HL-60 (cell line): ENCODE results near the gene EPN2.
A peak's percentile ranks its signal among the peaks of the same experiment; 100 is the strongest.

Source experiments
- DNase-seq, 2 experiments: peaks; one replicate each; pipeline ENCODE4 v3.0.0-alpha.2; 2010 to 2020; ENCODE audit warnings: low read depth in 1 of 2, low spot score in 1 of 2
- H3K27ac ChIP-seq: fragments of 250-450 bp; sonication (Bioruptor Pico); replicated peaks from 2 replicates; pipeline ENCODE4 v1.5.1; 2020; ENCODE audit warnings: mild to moderate bottlenecking, moderate library complexity
- H3K27me3 ChIP-seq: fragments of 250-450 bp; sonication (Bioruptor Pico); 2 replicates; pipeline ENCODE4 v1.5.1; 2021; ENCODE audit warnings: mild to moderate bottlenecking, moderate library complexity; ENCODE audit not compliant: insufficient read depth, poor library complexity, severe bottlenecking
- H3K4me3 ChIP-seq: replicated peaks from 2 replicates; pipeline ENCODE4 v1.5.1; 2011; ENCODE audit warnings: mild to moderate bottlenecking, control low read depth, low read length; ENCODE audit not compliant: insufficient read depth
- GABPA ChIP-seq: IDR thresholded peaks from 2 replicates; pipeline ENCODE4 v1.6.1; 2012; ENCODE audit warnings: low read depth
- POLR2AphosphoS5 ChIP-seq: IDR thresholded peaks from 2 replicates; pipeline ENCODE4 v1.6.1; 2012; ENCODE audit warnings: low read depth
- SPI1 ChIP-seq: IDR thresholded peaks from 2 replicates; pipeline ENCODE4 v1.6.1; 2012; ENCODE audit warnings: low read depth, mild to moderate bottlenecking, borderline replicate concordance
- TF ChIP-seq, protein P1 (sequence below): IDR thresholded peaks from 2 replicates; pipeline ENCODE4 v1.6.1; 2012; ENCODE audit warnings: low read depth; ENCODE audit not compliant: insufficient replicate concordance
- TF ChIP-seq, protein P2 (sequence below): IDR thresholded peaks from one replicate; pipeline ENCODE4 v1.5.1; 2011; ENCODE audit warnings: low read length, control low read depth, inconsistent platforms; ENCODE audit not compliant: insufficient read depth

EPN2 gene

DNA sequence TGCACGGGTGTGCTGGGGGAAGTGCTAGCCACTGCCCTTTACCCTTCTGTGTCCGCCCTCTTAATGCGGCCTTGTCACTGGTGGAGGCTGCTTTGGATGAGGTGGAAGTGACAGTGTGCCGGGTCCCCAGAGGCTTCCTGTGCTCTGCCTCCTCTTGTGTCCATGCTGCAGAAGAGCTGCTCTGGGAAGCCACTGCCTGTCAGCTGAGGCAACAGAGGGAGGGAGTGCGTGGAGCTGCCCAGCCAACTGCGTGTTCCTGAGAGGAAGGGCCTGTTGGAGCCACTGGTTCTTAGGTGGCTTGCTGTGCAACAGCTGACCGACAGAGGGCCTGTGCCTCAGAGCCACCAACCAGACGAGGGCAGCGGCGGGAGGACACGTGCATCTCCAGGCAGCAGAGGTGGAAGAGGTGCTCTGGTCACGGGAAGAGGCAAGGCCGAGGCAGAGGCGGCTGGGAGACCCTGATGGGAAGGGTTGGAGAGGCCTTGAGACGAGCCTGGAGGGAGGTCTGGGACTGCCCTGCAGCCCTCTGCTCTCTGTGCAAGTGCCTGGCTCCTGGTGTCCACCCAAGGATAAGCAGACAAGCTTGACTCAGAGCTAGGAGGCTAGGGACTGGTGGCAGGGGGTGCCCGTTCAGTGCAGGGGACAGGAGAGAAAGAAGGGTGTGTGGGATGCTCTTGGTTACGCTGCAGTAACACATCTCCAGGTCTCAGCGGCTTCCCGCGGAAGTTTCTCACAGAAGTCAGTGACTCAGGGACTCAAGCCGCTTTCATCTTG is 100.0 kb downstream of the EPN2 start:
- no peak overlapping the region for H3K27ac ChIP-seq
- TF ChIP-seq GABPA (no peak), SPI1 (no peak), POLR2AphosphoS5 (no peak)
- TF ChIP-seq, protein P1, sequence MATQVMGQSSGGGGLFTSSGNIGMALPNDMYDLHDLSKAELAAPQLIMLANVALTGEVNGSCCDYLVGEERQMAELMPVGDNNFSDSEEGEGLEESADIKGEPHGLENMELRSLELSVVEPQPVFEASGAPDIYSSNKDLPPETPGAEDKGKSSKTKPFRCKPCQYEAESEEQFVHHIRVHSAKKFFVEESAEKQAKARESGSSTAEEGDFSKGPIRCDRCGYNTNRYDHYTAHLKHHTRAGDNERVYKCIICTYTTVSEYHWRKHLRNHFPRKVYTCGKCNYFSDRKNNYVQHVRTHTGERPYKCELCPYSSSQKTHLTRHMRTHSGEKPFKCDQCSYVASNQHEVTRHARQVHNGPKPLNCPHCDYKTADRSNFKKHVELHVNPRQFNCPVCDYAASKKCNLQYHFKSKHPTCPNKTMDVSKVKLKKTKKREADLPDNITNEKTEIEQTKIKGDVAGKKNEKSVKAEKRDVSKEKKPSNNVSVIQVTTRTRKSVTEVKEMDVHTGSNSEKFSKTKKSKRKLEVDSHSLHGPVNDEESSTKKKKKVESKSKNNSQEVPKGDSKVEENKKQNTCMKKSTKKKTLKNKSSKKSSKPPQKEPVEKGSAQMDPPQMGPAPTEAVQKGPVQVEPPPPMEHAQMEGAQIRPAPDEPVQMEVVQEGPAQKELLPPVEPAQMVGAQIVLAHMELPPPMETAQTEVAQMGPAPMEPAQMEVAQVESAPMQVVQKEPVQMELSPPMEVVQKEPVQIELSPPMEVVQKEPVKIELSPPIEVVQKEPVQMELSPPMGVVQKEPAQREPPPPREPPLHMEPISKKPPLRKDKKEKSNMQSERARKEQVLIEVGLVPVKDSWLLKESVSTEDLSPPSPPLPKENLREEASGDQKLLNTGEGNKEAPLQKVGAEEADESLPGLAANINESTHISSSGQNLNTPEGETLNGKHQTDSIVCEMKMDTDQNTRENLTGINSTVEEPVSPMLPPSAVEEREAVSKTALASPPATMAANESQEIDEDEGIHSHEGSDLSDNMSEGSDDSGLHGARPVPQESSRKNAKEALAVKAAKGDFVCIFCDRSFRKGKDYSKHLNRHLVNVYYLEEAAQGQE = no peak
- TF ChIP-seq, protein P2, sequence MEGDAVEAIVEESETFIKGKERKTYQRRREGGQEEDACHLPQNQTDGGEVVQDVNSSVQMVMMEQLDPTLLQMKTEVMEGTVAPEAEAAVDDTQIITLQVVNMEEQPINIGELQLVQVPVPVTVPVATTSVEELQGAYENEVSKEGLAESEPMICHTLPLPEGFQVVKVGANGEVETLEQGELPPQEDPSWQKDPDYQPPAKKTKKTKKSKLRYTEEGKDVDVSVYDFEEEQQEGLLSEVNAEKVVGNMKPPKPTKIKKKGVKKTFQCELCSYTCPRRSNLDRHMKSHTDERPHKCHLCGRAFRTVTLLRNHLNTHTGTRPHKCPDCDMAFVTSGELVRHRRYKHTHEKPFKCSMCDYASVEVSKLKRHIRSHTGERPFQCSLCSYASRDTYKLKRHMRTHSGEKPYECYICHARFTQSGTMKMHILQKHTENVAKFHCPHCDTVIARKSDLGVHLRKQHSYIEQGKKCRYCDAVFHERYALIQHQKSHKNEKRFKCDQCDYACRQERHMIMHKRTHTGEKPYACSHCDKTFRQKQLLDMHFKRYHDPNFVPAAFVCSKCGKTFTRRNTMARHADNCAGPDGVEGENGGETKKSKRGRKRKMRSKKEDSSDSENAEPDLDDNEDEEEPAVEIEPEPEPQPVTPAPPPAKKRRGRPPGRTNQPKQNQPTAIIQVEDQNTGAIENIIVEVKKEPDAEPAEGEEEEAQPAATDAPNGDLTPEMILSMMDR = no peak
- no peak for DNase-seq

DNA sequence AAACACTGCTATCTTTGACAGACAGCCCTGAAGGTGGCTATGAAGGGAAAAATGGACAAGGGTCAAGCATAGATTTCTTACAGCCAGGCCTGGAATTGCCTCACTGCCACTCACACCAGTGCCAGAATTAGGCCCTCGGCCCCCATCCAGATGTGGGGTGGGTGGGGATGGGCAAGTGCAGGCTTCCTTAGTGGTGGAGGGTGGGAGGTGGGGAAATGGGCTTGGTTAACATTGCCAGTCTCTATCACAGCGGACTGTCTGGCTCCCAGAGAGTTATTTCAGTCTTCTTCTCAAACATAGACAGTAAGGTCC is 100.5 kb downstream of the EPN2 start:
- DNase-seq = no peak
- TF ChIP-seq POLR2AphosphoS5 = no peak
- TF ChIP-seq, protein P2 = no peak
- H3K4me3 ChIP-seq = no peak overlapping the region
- no peak overlapping the region for H3K27ac ChIP-seq
- H3K27me3 ChIP-seq = no peaks in the 10 kb centered on the region

More for the DNA sequence above, 100.0 kb downstream of the EPN2 start:
- Histone ChIP-seq H3K4me3 (no peak overlapping the region), H3K27me3 (no peaks in the 10 kb centered on the region)

DNA sequence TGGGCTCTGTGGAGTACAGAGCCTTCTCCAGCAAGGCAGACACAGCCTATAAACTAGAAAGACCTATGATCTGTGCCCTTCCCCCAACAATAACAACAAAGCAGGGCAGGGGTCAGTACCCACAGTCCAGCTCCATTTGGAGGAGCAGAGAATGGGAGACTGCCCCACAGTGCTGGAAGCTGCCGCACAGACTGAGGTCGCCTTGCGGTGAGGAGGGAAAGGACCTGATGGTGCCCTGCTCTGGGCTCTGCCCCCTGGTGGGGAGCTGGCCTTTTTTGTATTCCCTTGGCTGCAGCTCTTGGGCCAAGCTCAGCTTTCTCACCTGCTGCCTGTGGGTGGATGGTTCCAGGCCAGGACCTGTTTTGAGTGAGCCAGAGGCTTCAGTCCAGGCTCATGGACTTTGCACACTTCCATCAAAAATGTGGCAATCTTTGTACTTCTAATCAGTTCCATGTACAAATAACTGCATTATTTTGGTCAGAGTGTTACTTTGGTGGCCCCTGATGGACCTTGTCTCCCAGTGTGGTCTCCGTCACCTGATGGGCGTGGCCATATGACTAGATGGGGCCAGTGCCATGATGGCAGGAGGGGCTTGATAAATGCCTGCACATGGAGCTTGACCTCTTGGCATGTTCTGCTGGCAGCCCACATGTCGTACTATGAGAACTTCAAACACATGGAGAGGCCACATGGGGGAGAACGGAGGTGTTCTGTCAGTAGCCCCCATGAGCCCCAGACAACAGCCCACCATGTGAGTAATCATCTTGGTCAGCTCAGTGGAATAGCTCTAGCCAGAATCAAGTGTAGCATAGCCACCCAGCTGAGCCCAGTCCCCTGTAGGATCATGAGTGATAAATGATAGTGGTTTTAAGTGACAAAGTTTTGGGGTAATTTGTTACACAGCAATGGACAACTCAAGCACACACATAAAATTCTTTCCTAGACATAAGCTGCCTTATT is 101.1 kb downstream of the EPN2 start:
- TF ChIP-seq, protein P2 = peak; percentile 56
- TF ChIP-seq POLR2AphosphoS5 = no peak
- H3K27ac ChIP-seq = no peak overlapping the region
- peak in 1 of 2 experiments; percentile 57 for DNase-seq
- no peak overlapping the region for H3K4me3 ChIP-seq
- H3K27me3 ChIP-seq = no peaks in the 10 kb centered on the region

DNA sequence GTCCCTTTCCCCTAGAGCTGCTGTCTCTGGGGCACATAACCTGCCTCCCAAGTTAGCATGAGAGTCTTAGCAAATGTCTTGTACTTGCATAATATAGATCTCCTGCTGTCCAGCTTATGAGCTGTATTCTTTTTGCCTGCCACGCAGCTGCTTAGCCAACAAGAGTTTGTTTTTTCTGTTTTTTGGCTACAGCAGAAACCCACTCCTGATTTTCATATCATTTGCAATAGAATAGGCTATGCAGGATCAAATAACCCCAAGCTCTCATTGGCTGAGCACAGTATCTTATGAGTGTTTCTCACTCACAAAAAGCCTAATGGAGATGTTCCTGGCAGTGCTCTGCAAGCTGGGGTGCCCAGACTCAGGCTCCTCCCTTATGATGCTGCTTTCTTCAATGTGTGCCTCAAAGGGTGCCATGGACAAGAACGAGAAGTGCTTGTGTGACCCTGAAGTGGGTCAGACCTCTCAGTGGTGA is 102.2 kb downstream of the EPN2 start:
- Histone ChIP-seq H3K27ac (no peak overlapping the region), H3K27me3 (no peaks in the 10 kb centered on the region), H3K4me3 (no peak overlapping the region)
- TF ChIP-seq, protein P1 = no peak
- TF ChIP-seq SPI1 (no peak), POLR2AphosphoS5 (no peak), GABPA (no peak)
- TF ChIP-seq, protein P2 = no peak
- no peak for DNase-seq
